K562 (cell line): ENCODE results near the gene LAMA1. TPM values are rescaled to one million over a fixed set of nuclear protein-coding genes. Genes with fewer than 3 reads are reported as not detected.
A peak's percentile ranks its signal among the peaks of the same experiment; 100 is the strongest.

ENCODE experiments used
- FOXA3 ChIP-seq, 2 experiments: fragments of 450-650 bp in 1 of 2; sonication (generic) in 1 of 2; formaldehyde crosslinking; IDR thresholded peaks in 1 of 2; conservative IDR thresholded peaks in 1 of 2; 2 replicates each; pipeline versions ENCODE4 v1.4.0 to v1.8.0; 2020 to 2022; ENCODE audit warnings: mild to moderate bottlenecking in 2 of 2, missing genetic modification reagents in 1 of 2
- GABPA ChIP-seq: fragments of 200-800 bp; sonication (Bioruptor generic); conservative IDR thresholded peaks from 2 replicates; pipeline ENCODE4 v1.6.1; 2016; ENCODE audit warnings: low read depth, missing genetic modification characterization, missing compliant biosample characterization
- MECOM ChIP-seq: fragments of 250-450 bp; sonication (Bioruptor Pico); IDR thresholded peaks from 2 replicates; pipeline ENCODE4 v1.8.0; 2022; ENCODE audit warnings: inconsistent platforms
- TEAD1 ChIP-seq, 2 experiments: fragments of 450-650 bp in 1 of 2; sonication (generic) in 1 of 2; formaldehyde crosslinking; IDR thresholded peaks; 2 replicates each; pipeline versions ENCODE4 v1.4.0 to v1.8.0; 2020 to 2022; ENCODE audit warnings: mild to moderate bottlenecking in 2 of 2, missing genetic modification reagents in 1 of 2
- U2AF1 ChIP-seq: fragments of 200-400 bp; formaldehyde crosslinking; optimal IDR thresholded peaks from 2 replicates; pipeline ENCODE3; 2017; ENCODE audit warnings: mild to moderate bottlenecking, low read depth, low read length, moderate library complexity
- ZBTB11 ChIP-seq, 3 experiments: fragments of 200-800 bp in 1 of 3; fragments of 250-450 bp in 1 of 3; fragments of 450-650 bp in 1 of 3; sonication (Bioruptor Pico) in 1 of 3; sonication (Bioruptor generic) in 1 of 3; formaldehyde crosslinking in 1 of 3; IDR thresholded peaks; 2 replicates each; pipeline versions ENCODE4 v1.6.1 to v1.8.0; 2016 to 2022; ENCODE audit warnings: mild to moderate bottlenecking in 2 of 3, missing genetic modification characterization in 2 of 3, missing compliant biosample characterization in 1 of 3, moderate library complexity in 1 of 3
- ZBTB12 ChIP-seq: fragments of 250-450 bp; sonication (Bioruptor Pico); IDR thresholded peaks from 2 replicates; pipeline ENCODE4 v1.4.0; 2020
- ZNF76 ChIP-seq: fragments of 250-450 bp; sonication (Bioruptor Pico); IDR thresholded peaks from 2 replicates; pipeline ENCODE4 v1.4.0; 2020; ENCODE audit warnings: mild to moderate bottlenecking, moderate library complexity, borderline replicate concordance
- polyA plus RNA-seq, 8 experiments: library from polyadenylated mRNA; depleted of rRNA in 4 of 8; stranded (reverse) in 5 of 8; unstranded in 3 of 8; fragments of >200 nt; fragmentation: Nextera tagmentation in 2 of 8; fragmentation: Illumina TruSeq in 1 of 8; extraction: Ambion mirVana in 2 of 8; extraction: Trizol in 1 of 8; gene quantifications; 2 replicates each; pipeline versions ENCODE4 v1.2.1 to v1.2.3, GENCODE V29; 2011 to 2014; ENCODE audit warnings: inconsistent platforms in 1 of 8, missing spikeins in 1 of 8
- total RNA-seq, 7 experiments: library from RNA; depleted of rRNA in 6 of 7; stranded (reverse); fragments of >200 nt in 6 of 7; fragmentation: Illumina TruSeq in 2 of 7; extraction: Trizol in 2 of 7; gene quantifications; 2 replicates each; pipeline versions ENCODE4 v1.2.1 to v1.2.3, GENCODE V29; 2011 to 2021; ENCODE audit warnings: low replicate concordance in 1 of 7

LAMA1 gene
- total and polyA plus RNA-seq, 9 of the 15 experiments (the other 6 are each of a cell fraction or from before 2014, with no cell fraction given), result 0.04 TPM; not detected in 8

GRCh38 chr18:6927153-6927552, 190.4 kb downstream of the LAMA1 start (continued):
- 0 out of 2 replicates have a peak, but pooled peaks have one; percentile 38 for TF ChIP-seq ZNF76 (CRISPR knock-in tag)
- 0 out of 2 replicates have a peak, but pooled peaks have one; percentile 2 for TF ChIP-seq ZBTB12 (CRISPR knock-in tag)
- peak; percentile 64 for TF ChIP-seq GABPA (tag)
- TF ChIP-seq TEAD1 (CRISPR knock-in tag; IDR thresholded peaks at IDR 0.05), result 0 out of 4 replicates have a peak, but pooled peaks of 1 of the 2 experiments have one; percentile 24
- TF ChIP-seq MECOM (CRISPR knock-in tag), result no peak
- TF ChIP-seq U2AF1, result no peak
- 0 out of 4 replicates have a peak, but pooled peaks of 1 of the 2 experiments have one; percentile 11 for TF ChIP-seq FOXA3 (CRISPR knock-in tag; conservative IDR thresholded peaks at IDR 0.05 in 1 of 2, IDR thresholded peaks at IDR 0.05 in 1 of 2)
- peak in 1 of 3 experiments; percentile 77; a peak in 2 of 6 replicates for TF ChIP-seq ZBTB11 (CRISPR knock-in tag; IDR thresholded peaks at IDR 0.05)
- TF ChIP-seq, all 486 proteins: peak for 28
